Transverse colon (tissue), 4 donors: Measurements from ENCODE around the gene SF3B6. TPM values are rescaled to one million over a fixed set of nuclear protein-coding genes. Genes with fewer than 3 reads are reported as not detected.
A peak's percentile ranks its signal among the peaks of the same experiment; 100 is the strongest.

ENCODE experiments used
- DNase-seq: peaks from one replicate; pipeline ENCODE4 v3.0.0-alpha.2; 2019
- H3K27ac ChIP-seq, 4 donors: fragments of 200-600 bp; sonication (generic); 2 replicates each; pipeline ENCODE4 v1.5.1; 2016 to 2018; ENCODE audit warnings: inconsistent platforms in 4 of 4
- H3K27me3 ChIP-seq: fragments of 200-600 bp; sonication (generic); 2 replicates; pipeline ENCODE4 v1.5.1; 2017; ENCODE audit warnings: inconsistent platforms
- H3K36me3 ChIP-seq, 4 donors: fragments of 200-600 bp; sonication (generic); 2 replicates each; pipeline ENCODE4 v1.5.1; 2017 to 2019; ENCODE audit warnings: inconsistent platforms in 4 of 4
- H3K4me1 ChIP-seq, 4 donors: fragments of 200-600 bp; sonication (generic); 2 replicates each; pipeline ENCODE4 v1.5.1; 2017 to 2020; ENCODE audit warnings: inconsistent platforms in 4 of 4
- H3K4me3 ChIP-seq, 4 donors: fragments of 200-600 bp; sonication (generic); 1 replicate in 1 of 4; 2 replicates in 3 of 4; pipeline versions ENCODE4 v1.5.1 to v1.6.1; 2017 to 2019; ENCODE audit warnings: inconsistent platforms in 4 of 4
- H3K9me3 ChIP-seq, 2 donors: fragments of 200-600 bp; sonication (generic); 2 replicates each; pipeline ENCODE4 v1.5.1; 2017 to 2019; ENCODE audit warnings: inconsistent platforms in 2 of 2
- EP300 ChIP-seq: sonication (generic); formaldehyde crosslinking; IDR thresholded peaks from one replicate; pipeline ENCODE4 v1.6.1; 2017; ENCODE audit warnings: antibody characterized with exemption, low read depth
- POLR2A ChIP-seq: fragments of 450-650 bp; IDR thresholded peaks from one replicate; pipeline ENCODE4 v1.6.1; 2016; ENCODE audit warnings: antibody characterized with exemption, mild to moderate bottlenecking, moderate library complexity
- POLR2AphosphoS5 ChIP-seq, 3 donors: sonication (generic); formaldehyde crosslinking; IDR thresholded peaks; one replicate each; pipeline ENCODE4 v1.6.1; 2016; ENCODE audit warnings: antibody characterized with exemption in 3 of 3
- WGBS, 2 donors: methylation state at CpG; one replicate each; pipeline ENCODE4 v1.1.5; 2018; ENCODE audit warnings: low coverage in 1 of 2; 5-methylcytosine and 5-hydroxymethylcytosine counted together
- in situ Hi-C, 4 donors: fragments of 200-750 bp; cut with MboI; loops; one replicate each; pipeline versions ENCODE4 v1.15.0 to v1.15.1; 2017; ENCODE audit warnings: low sequenced_read_pairs in 3 of 4, low pct_ligation_motif_present in 1 of 4, low pct_unique_long_range_greater_than_20kb in 1 of 4
- intact Hi-C: fragments of 100-400 bp; cut with DNase I; formaldehyde crosslinking; loops from one replicate; pipeline ENCODE4 v1.15.1; 2023; ENCODE audit warnings: low total_unique reads
- total RNA-seq, 4 donors: library from RNA; depleted of rRNA; stranded (reverse); fragments of >200 nt; gene quantifications; one replicate each; pipeline ENCODE4 v1.1.0, GENCODE V29; 2016
- TF ChIP-seq, protein P1 (sequence below), 5 experiments: fragments of 200-600 bp in 3 of 5; fragments of 450-650 bp in 2 of 5; sonication (generic) in 3 of 5; IDR thresholded peaks; 1 replicate in 2 of 5; 2 replicates in 3 of 5; pipeline ENCODE4 v1.5.1; 2016 to 2017; ENCODE audit warnings: antibody characterized with exemption in 5 of 5, inconsistent platforms in 3 of 5, mild to moderate bottlenecking in 2 of 5, moderate library complexity in 1 of 5

Gene SF3B6
- total RNA-seq, 4 donors from 2014 or later = 17.3 to 104 (median 93.2) TPM

DNA sequence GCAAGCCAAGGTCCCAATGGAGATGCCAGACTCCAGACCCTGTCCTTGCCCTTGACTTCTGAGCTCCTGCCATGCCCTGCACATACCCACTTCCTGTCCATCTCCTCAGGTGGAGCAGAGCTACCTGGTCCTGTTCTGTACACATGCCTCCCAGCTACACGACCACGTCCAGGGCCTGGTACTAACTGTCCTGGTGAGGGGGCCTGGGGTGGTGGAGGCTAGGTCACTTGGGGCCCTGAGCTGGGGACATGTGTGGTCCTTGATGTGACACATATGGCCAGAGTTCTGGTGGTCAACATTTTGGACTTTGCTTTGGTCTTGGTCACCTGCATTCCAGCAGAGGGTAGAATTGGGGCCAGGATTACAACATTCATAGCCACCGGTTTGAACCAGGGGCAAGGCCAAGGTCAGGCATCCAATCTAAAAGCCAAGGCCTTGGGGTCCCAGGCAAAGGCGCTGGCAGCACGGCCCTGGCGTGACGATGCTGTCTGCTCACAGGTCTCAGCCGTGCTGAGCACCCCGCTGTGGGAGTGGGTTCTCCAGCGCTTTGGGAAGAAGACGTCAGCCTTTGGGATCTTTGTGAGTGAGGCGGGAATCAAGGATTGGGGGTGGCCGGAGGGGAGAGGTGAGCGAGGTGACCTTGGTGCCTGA, 53.7 kb downstream of the SF3B6 start:
- no peaks in the 10 kb centered on the region for H3K36me3 ChIP-seq
- no peaks in the 10 kb centered on the region for H3K27me3 ChIP-seq
- H3K4me1 ChIP-seq = no peaks in the 10 kb centered on the region
- no peak for DNase-seq
- no peak overlapping the region for H3K27ac ChIP-seq
- WGBS, 2 donors = 96% methylated on average over 14 of the region's 14 CpGs; no CpG with 5 or more reads in 1 of the 2 donors
- intact Hi-C loops (no loop called here), in situ Hi-C loops (no loop called here)
- TF ChIP-seq, protein P1, sequence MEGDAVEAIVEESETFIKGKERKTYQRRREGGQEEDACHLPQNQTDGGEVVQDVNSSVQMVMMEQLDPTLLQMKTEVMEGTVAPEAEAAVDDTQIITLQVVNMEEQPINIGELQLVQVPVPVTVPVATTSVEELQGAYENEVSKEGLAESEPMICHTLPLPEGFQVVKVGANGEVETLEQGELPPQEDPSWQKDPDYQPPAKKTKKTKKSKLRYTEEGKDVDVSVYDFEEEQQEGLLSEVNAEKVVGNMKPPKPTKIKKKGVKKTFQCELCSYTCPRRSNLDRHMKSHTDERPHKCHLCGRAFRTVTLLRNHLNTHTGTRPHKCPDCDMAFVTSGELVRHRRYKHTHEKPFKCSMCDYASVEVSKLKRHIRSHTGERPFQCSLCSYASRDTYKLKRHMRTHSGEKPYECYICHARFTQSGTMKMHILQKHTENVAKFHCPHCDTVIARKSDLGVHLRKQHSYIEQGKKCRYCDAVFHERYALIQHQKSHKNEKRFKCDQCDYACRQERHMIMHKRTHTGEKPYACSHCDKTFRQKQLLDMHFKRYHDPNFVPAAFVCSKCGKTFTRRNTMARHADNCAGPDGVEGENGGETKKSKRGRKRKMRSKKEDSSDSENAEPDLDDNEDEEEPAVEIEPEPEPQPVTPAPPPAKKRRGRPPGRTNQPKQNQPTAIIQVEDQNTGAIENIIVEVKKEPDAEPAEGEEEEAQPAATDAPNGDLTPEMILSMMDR (IDR thresholded peaks at IDR 0.05) = no peak
- TF ChIP-seq EP300 (no peak), POLR2A (no peak), POLR2AphosphoS5 (IDR thresholded peaks at IDR 0.05) (no peak)
- H3K4me3 ChIP-seq = no peak overlapping the region
- H3K9me3 ChIP-seq = no peaks in the 10 kb centered on the region

DNA sequence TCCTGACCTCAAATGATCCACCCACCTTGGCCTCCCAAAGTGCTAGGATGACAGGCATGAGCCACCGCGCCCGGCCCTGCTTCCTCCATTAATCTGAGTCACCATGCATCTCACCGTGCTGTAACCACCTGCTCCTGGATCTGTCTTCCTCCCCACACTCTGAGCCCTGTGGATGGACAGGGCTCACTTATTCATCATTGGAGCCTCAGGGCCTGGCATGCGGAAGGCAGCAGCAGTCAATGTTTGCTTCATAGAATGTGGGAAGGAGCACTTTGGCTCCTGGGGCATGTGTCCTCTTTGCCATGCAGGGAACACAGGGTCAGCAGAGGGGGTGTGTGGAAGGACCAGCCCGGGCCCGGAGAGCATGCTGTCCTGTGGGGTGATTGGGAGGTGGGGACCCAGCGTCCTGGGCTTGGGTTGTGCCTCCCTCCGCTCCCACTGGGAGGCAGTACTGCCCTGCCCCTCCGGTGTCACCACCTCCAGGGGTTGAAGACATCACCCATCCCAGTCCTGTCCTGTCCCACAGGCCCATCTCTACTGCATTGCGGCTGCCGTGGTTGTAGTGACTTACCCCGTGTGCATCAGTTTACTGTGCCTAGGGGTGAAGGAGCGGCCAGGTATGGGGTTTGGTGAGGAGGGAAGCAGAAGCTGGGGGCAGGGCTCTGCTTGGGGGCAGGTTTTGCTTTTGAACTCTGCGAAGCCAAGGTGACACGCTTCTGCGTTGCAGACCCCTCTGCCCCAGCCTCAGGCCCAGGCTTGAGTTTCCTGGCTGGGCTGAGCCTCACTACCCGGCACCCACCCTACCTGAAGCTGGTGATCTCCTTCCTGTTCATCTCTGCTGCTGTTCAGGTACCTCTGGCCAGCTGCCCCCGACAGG, 54.8 kb downstream of the SF3B6 start:
- intact Hi-C loops (no loop called here), in situ Hi-C loops (no loop called here)
- H3K9me3 ChIP-seq = no peaks in the 10 kb centered on the region
- no peaks in the 10 kb centered on the region for H3K27me3 ChIP-seq
- DNase-seq = peak; percentile 33
- no peaks in the 10 kb centered on the region for H3K4me1 ChIP-seq
- WGBS, 2 donors = 77% methylated on average over 16 of the region's 19 CpGs; no CpG with 5 or more reads in 1 of the 2 donors
- H3K4me3 ChIP-seq = no peak overlapping the region
- no peak for TF ChIP-seq EP300
- no peak for TF ChIP-seq POLR2AphosphoS5 (IDR thresholded peaks at IDR 0.05)
- no peak for TF ChIP-seq POLR2A
- TF ChIP-seq, protein P1 (IDR thresholded peaks at IDR 0.05) = peak in 4 of 5 experiments; percentile 29 to 61 (median 38)
- H3K36me3 ChIP-seq = no peaks in the 10 kb centered on the region
- H3K27ac ChIP-seq = no peak overlapping the region

- Histone ChIP-seq H3K27me3 (no peaks in the 10 kb centered on the region), H3K4me1 (no peaks in the 10 kb centered on the region), H3K9me3 (no peaks in the 10 kb centered on the region), H3K36me3 (no peaks in the 10 kb centered on the region), H3K4me3 (no peak overlapping the region), H3K27ac (no peak overlapping the region)
- TF ChIP-seq POLR2AphosphoS5 (IDR thresholded peaks at IDR 0.05) (no peak), EP300 (no peak), POLR2A (no peak)
- TF ChIP-seq, protein P1 (IDR thresholded peaks at IDR 0.05) = no peak
- 80% methylated on average over 4 of the region's 4 CpGs; no CpG with 5 or more reads in 1 of the 2 donors for WGBS, 2 donors
- in situ Hi-C loops (no loop called here), intact Hi-C loops (no loop called here)
- DNase-seq = no peak
Measured at GRCh38 chr2:24020244-24020643, 55.9 kb downstream of the SF3B6 start.

DNA sequence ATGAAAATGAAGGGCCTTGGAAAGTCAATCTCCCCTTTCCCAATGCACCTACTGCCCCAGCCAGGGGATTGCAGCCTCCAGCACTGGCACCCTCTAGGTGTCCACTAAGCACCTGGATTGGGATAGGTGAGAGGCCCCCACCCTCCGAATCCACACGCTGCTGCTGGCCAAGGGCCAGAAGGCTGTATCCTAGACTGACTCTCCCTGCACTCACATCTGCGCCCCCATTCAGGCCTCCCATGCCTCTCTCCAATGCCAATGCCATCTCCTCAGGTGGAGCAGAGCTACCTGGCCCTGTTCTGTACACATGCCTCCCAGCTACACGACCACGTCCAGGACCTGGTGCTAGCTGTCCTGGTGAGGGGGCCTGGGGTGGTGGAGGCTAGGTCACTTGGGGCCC, 56.4 kb downstream of the SF3B6 start:
- in situ Hi-C loops (no loop called here), intact Hi-C loops (no loop called here)
- Histone ChIP-seq H3K4me1 (no peaks in the 10 kb centered on the region), H3K36me3 (no peaks in the 10 kb centered on the region), H3K4me3 (no peak overlapping the region), H3K27me3 (no peaks in the 10 kb centered on the region), H3K9me3 (no peaks in the 10 kb centered on the region), H3K27ac (no peak overlapping the region)
- TF ChIP-seq POLR2A (no peak), EP300 (no peak), POLR2AphosphoS5 (IDR thresholded peaks at IDR 0.05) (no peak)
- TF ChIP-seq, protein P1 (IDR thresholded peaks at IDR 0.05) = no peak
- no peak for DNase-seq
- 79% methylated on average over 5 of the region's 5 CpGs; no CpG with 5 or more reads in 1 of the 2 donors for WGBS, 2 donors
